Endothelial cell of umbilical vein (primary cell): ENCODE data around the gene ZNF524.

ENCODE experiments used
- EZH2 ChIP-seq: IDR thresholded peaks from 2 replicates; pipeline ENCODE4 v1.6.1; 2012; ENCODE audit warnings: borderline replicate concordance, low read depth, mild to moderate bottlenecking, moderate library complexity, low read length, inconsistent platforms; ENCODE audit not compliant: severe bottlenecking
- FOS ChIP-seq: IDR thresholded peaks from 2 replicates; pipeline ENCODE4 v1.6.1; 2011; ENCODE audit warnings: mild to moderate bottlenecking, low read length, moderate library complexity, borderline replicate concordance; ENCODE audit not compliant: insufficient read depth
- GATA2 ChIP-seq: IDR thresholded peaks from 2 replicates; pipeline ENCODE4 v1.7.0; 2011; ENCODE audit warnings: low read depth, mild to moderate bottlenecking, moderate library complexity, mixed read lengths, low read length; ENCODE audit not compliant: insufficient read length, insufficient read depth
- MAX ChIP-seq: IDR thresholded peaks from 2 replicates; pipeline ENCODE4 v1.6.1; 2011; ENCODE audit not compliant: insufficient read depth, insufficient read length
- MYC ChIP-seq: IDR thresholded peaks from one replicate; pipeline ENCODE4 v1.6.1; 2011; ENCODE audit warnings: mild to moderate bottlenecking, low read depth, low read length
- POLR2A ChIP-seq: IDR thresholded peaks from 2 replicates; pipeline ENCODE4 v1.6.1; 2012; ENCODE audit warnings: low read depth, mild to moderate bottlenecking, control low read depth, low read length
- POLR2AphosphoS5 ChIP-seq: IDR thresholded peaks from 2 replicates; pipeline ENCODE4 v1.6.1; 2012; ENCODE audit warnings: low read depth, mild to moderate bottlenecking, control low read depth, low read length, moderate library complexity; ENCODE audit not compliant: insufficient read depth
- TF ChIP-seq, protein P1 (sequence below), 2 donors: IDR thresholded peaks; 1 replicate in 1 of 2; 2 replicates in 1 of 2; pipeline ENCODE4 v1.5.1; 2011; ENCODE audit warnings: low read length in 2 of 2, mild to moderate bottlenecking in 2 of 2, moderate library complexity in 2 of 2, control low read depth in 1 of 2, inconsistent platforms in 1 of 2, low read depth in 1 of 2; ENCODE audit not compliant: insufficient read depth in 1 of 2; ENCODE audit errors: extremely low read depth in 1 of 2

GRCh38 chr19:55632463-55632834 is 32.4 kb downstream of the ZNF524 start:
- TF ChIP-seq POLR2A (no peak), POLR2AphosphoS5 (no peak), EZH2 (no peak), FOS (no peak), MYC (no peak), MAX (no peak), GATA2 (no peak)
- TF ChIP-seq, protein P1, sequence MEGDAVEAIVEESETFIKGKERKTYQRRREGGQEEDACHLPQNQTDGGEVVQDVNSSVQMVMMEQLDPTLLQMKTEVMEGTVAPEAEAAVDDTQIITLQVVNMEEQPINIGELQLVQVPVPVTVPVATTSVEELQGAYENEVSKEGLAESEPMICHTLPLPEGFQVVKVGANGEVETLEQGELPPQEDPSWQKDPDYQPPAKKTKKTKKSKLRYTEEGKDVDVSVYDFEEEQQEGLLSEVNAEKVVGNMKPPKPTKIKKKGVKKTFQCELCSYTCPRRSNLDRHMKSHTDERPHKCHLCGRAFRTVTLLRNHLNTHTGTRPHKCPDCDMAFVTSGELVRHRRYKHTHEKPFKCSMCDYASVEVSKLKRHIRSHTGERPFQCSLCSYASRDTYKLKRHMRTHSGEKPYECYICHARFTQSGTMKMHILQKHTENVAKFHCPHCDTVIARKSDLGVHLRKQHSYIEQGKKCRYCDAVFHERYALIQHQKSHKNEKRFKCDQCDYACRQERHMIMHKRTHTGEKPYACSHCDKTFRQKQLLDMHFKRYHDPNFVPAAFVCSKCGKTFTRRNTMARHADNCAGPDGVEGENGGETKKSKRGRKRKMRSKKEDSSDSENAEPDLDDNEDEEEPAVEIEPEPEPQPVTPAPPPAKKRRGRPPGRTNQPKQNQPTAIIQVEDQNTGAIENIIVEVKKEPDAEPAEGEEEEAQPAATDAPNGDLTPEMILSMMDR (IDR thresholded peaks at IDR 0.05; ENCODE audit: extremely low read depth in 1 of 2, insufficient read depth in 1 of 2, low read depth in 1 of 2, low read length in 2 of 2): peak; percentile 67 to 75
